Body of pancreas (tissue), 4 donors: ENCODE data around the gene HRH3.
A peak's percentile ranks its signal among the peaks of the same experiment; 100 is the strongest.

Source experiments
- CTCF ChIP-seq, 7 experiments: fragments of 450-650 bp in 4 of 7; fragments of 200-600 bp in 3 of 7; sonication (generic) in 3 of 7; IDR thresholded peaks; one replicate each; pipeline ENCODE4 v1.5.1; 2016 to 2019; ENCODE audit warnings: antibody characterized with exemption in 7 of 7
- POLR2A ChIP-seq, 3 donors: fragments of 450-650 bp; IDR thresholded peaks; one replicate each; pipeline ENCODE4 v1.6.1; 2016; ENCODE audit warnings: antibody characterized with exemption in 3 of 3, mild to moderate bottlenecking in 2 of 3

DNA sequence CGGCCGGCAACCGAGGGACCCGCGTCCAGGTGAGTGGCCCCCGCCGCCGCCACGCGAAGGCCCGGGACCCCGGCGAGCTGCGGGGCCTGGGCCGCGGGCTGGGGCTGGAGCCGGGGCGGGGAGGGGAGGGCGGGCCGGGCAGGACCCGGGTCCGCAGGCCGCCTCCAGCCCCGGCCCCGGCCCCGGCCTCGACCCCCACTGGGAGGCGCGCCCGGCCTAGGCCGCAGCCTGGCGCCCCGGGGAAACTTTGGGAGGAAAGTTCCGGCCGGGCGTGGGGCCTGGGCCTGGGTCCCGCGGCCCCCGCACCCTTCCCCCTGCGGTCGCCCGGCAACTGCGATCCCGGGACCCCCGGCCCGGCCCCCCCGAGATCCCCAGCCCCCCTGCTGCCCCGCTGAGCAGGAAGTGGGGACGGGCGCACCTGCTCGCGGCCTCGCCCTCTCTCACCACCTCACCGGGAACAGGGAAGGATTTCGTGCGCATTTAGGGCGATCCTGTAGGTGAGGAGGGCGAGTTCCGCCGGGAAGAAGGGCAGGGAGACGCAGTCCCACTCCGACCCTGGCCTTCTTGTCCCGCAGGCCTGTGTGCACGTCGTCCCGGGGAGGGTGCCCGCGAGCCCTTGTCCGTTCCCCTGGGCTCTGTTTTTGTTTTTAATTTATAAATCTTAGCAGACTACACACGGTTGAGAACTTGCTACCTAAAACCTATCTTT lies 18.6 kb upstream of the HRH3 start:
- TF ChIP-seq CTCF (IDR thresholded peaks at IDR 0.05): no peak
- peak in 1 of 3 donors; percentile 62 for TF ChIP-seq POLR2A (IDR thresholded peaks at IDR 0.05)
